GM19238 (cell line): ENCODE measurements around the gene ISX.
"Not testable (repeated sequence)": the region's sequence is repeated elsewhere in the genome, so short reads cannot be mapped to it uniquely, and the experiment has no call there.

ENCODE experiments used
- DNase-seq: peaks from one replicate; pipeline ENCODE4 v3.0.0; 2011; ENCODE audit warnings: low spot score; ENCODE audit not compliant: insufficient read length

The ISX gene

GRCh38 chr22:35065796-35066218, at the start of gene ISX:
Gene ISX, plus strand, starts transcription at chr22:35066158. Its CDS starts 930 bp downstream, at chr22:35067088.
- no peak for DNase-seq

- DNase-seq = no peak
Measured at GRCh38 chr22:35016909-35017308, 49.0 kb upstream of the ISX start.

- no peak for DNase-seq
Measured at GRCh38 chr22:35018995-35019394, 47.0 kb upstream of the ISX start.

- DNase-seq = no peak
Measured at GRCh38 chr22:35020517-35020916, 45.4 kb upstream of the ISX start.

GRCh38 chr22:35021161-35021560, 44.8 kb upstream of the ISX start:
- DNase-seq = no peak

- no peak for DNase-seq
Measured at GRCh38 chr22:35022291-35022690, 43.7 kb upstream of the ISX start.

- peak; percentile 64 for DNase-seq
Measured at GRCh38 chr22:35023692-35024363, 42.1 kb upstream of the ISX start.

- DNase-seq = no peak
Measured at GRCh38 chr22:35024364-35024692, 41.6 kb upstream of the ISX start.

- DNase-seq = not testable (repeated sequence)
Measured at GRCh38 chr22:35030112-35030511, 35.8 kb upstream of the ISX start.

- no peak for DNase-seq
Measured at GRCh38 chr22:35032571-35032970, 33.4 kb upstream of the ISX start.

- no peak for DNase-seq
Measured at GRCh38 chr22:35033635-35034296, 32.2 kb upstream of the ISX start.

- DNase-seq = no peak
Measured at GRCh38 chr22:35034963-35035362, 31.0 kb upstream of the ISX start.

- no peak for DNase-seq
Measured at GRCh38 chr22:35037089-35037488, 28.9 kb upstream of the ISX start.

- DNase-seq = no peak
Measured at GRCh38 chr22:35039625-35040024, 26.3 kb upstream of the ISX start.

GRCh38 chr22:35043252-35043933, 22.6 kb upstream of the ISX start:
- peak; percentile 27 for DNase-seq

GRCh38 chr22:35043934-35044319, 22.0 kb upstream of the ISX start:
- no peak for DNase-seq

GRCh38 chr22:35044607-35045390, 21.2 kb upstream of the ISX start:
- no peak for DNase-seq

GRCh38 chr22:35045451-35045850, 20.5 kb upstream of the ISX start:
- no peak for DNase-seq

- DNase-seq = no peak
Measured at GRCh38 chr22:35046744-35047462, 19.1 kb upstream of the ISX start.

GRCh38 chr22:35050038-35050437, 15.9 kb upstream of the ISX start:
- DNase-seq = not testable (repeated sequence)

- DNase-seq = no peak
Measured at GRCh38 chr22:35051013-35051535, 14.9 kb upstream of the ISX start.
